IMR-90 (cell line): Measurements from ENCODE around the gene ANO4. TPM values are rescaled to one million over a fixed set of nuclear protein-coding genes. Genes with fewer than 3 reads are reported as not detected.
A peak's percentile ranks its signal among the peaks of the same experiment; 100 is the strongest.

Experiments
- ATAC-seq: fragments of 200-7000 bp; cut with Tn5 transposase; 2 replicates; pipeline ENCODE4 v1.9.1; 2020; ENCODE audit warnings: low read depth, mild to moderate bottlenecking, moderate library complexity
- BruUV-seq: library from RNA; stranded (reverse); fragments of 400-500 nt; replicated peaks from 2 replicates; lab custom pipeline; 2021; lab: Mats Ljungman, UMichigan
- CTCF ChIA-PET: fragments of 300-600 bp; formaldehyde crosslinking; extraction: SDS; loops from one replicate; lab custom pipeline; 2021; ENCODE audit warnings: antibody characterized with exemption; lab: Yijun Ruan, JAX
- POLR2A ChIA-PET: fragments of 300-600 bp; sonication (Branson Sonifier 250); formaldehyde crosslinking; loops from one replicate; lab custom pipeline; 2022; ENCODE audit warnings: antibody characterized with exemption; ENCODE audit not compliant: unreplicated experiment; lab: Charles Lee
- DNase-seq: peaks from one replicate; pipeline ENCODE4 v3.0.0; 2013
- H2AFZ ChIP-seq: replicated peaks from 2 replicates; pipeline ENCODE3; 2013; ENCODE audit warnings: low read length, mild to moderate bottlenecking; ENCODE audit not compliant: poor library complexity
- H2AK5ac ChIP-seq: 2 replicates; pipeline ENCODE4 v1.6.1; 2013; ENCODE audit warnings: low read depth, low read length, inconsistent platforms
- H2AK9ac ChIP-seq: replicated peaks from 2 replicates; pipeline ENCODE3; 2013; ENCODE audit warnings: mild to moderate bottlenecking, low read depth, low read length, moderate library complexity; ENCODE audit not compliant: poor library complexity
- H2BK120ac ChIP-seq: 2 replicates; pipeline ENCODE4 v1.6.1; 2013; ENCODE audit warnings: low read depth, low read length, inconsistent platforms
- H2BK15ac ChIP-seq: 3 replicates; pipeline ENCODE4 v1.6.1; 2013; ENCODE audit warnings: low read depth, low read length, inconsistent platforms
- H2BK20ac ChIP-seq: 2 replicates; pipeline ENCODE4 v1.6.1; 2013; ENCODE audit warnings: low read depth, mild to moderate bottlenecking, inconsistent platforms, low read length, moderate library complexity
- H2BK5ac ChIP-seq: 2 replicates; pipeline ENCODE4 v1.6.1; 2013; ENCODE audit warnings: mild to moderate bottlenecking, low read depth, low read length, inconsistent platforms; ENCODE audit not compliant: poor library complexity, severe bottlenecking
- H3K14ac ChIP-seq: replicated peaks from 2 replicates; pipeline ENCODE4 v1.6.1; 2013; ENCODE audit warnings: low read depth, low read length, inconsistent platforms
- H3K18ac ChIP-seq: 2 replicates; pipeline ENCODE4 v1.6.1; 2013; ENCODE audit warnings: low read depth, low read length, control low read depth
- H3K23ac ChIP-seq: 2 replicates; pipeline ENCODE4 v1.6.1; 2013; ENCODE audit warnings: low read depth, low read length, inconsistent platforms
- H3K27ac ChIP-seq: 2 replicates; pipeline ENCODE4 v1.5.1; 2013; ENCODE audit warnings: mild to moderate bottlenecking, control low read depth, low read length; ENCODE audit not compliant: insufficient read depth
- H3K27me3 ChIP-seq: 2 replicates; pipeline ENCODE4 v1.6.1; 2013; ENCODE audit warnings: low read length; ENCODE audit not compliant: control insufficient read depth, insufficient read depth
- H3K36me3 ChIP-seq: 2 replicates; pipeline ENCODE4 v1.6.1; 2013; ENCODE audit warnings: low read length, mixed read lengths; ENCODE audit not compliant: control insufficient read depth, insufficient read depth
- H3K4ac ChIP-seq: 2 replicates; pipeline ENCODE4 v1.6.1; 2013; ENCODE audit warnings: low read depth, low read length, inconsistent platforms
- H3K4me1 ChIP-seq: 2 replicates; pipeline ENCODE4 v1.6.1; 2013; ENCODE audit warnings: low read length, mixed read lengths; ENCODE audit not compliant: control insufficient read depth, insufficient read depth
- H3K4me2 ChIP-seq: 2 replicates; pipeline ENCODE4 v1.6.1; 2013; ENCODE audit warnings: low read depth, mild to moderate bottlenecking, control low read depth, low read length, moderate library complexity
- H3K4me3 ChIP-seq: 2 replicates; pipeline ENCODE4 v1.5.1; 2013; ENCODE audit warnings: low read depth, mild to moderate bottlenecking, control low read depth, low read length, moderate library complexity; ENCODE audit not compliant: insufficient read depth
- H3K56ac ChIP-seq: 2 replicates; pipeline ENCODE4 v1.6.1; 2013; ENCODE audit warnings: low read length, inconsistent platforms; ENCODE audit not compliant: insufficient read depth; ENCODE audit errors: extremely low read depth
- H3K79me1 ChIP-seq, 2 experiments: 2 replicates each; pipeline ENCODE4 v1.6.1; 2013; ENCODE audit warnings: low read length in 2 of 2, inconsistent platforms in 1 of 2, low read depth in 1 of 2
- H3K9ac ChIP-seq: 2 replicates; pipeline ENCODE4 v1.6.1; 2013; ENCODE audit warnings: low read depth, low read length, control low read depth
- H3K9me1 ChIP-seq: 2 replicates; pipeline ENCODE4 v1.6.1; 2013; ENCODE audit warnings: low read length, inconsistent platforms; ENCODE audit not compliant: insufficient read depth
- H3K9me3 ChIP-seq: 2 replicates; pipeline ENCODE4 v1.6.1; 2013; ENCODE audit warnings: low read length; ENCODE audit not compliant: control insufficient read depth, insufficient read depth
- H4K20me1 ChIP-seq: 2 replicates; pipeline ENCODE4 v1.6.1; 2013; ENCODE audit warnings: low read length, inconsistent platforms; ENCODE audit not compliant: insufficient read depth
- H4K5ac ChIP-seq: 2 replicates; pipeline ENCODE4 v1.6.1; 2013; ENCODE audit warnings: mild to moderate bottlenecking, low read depth, low read length, control low read depth
- H4K8ac ChIP-seq, 2 experiments: 2 replicates each; pipeline ENCODE4 v1.6.1; 2013; ENCODE audit warnings: low read depth in 2 of 2, low read length in 2 of 2, control low read depth in 1 of 2, inconsistent platforms in 1 of 2
- H4K91ac ChIP-seq: 2 replicates; pipeline ENCODE4 v1.6.1; 2013; ENCODE audit warnings: low read depth, low read length, inconsistent platforms; ENCODE audit not compliant: insufficient read depth
- BHLHE40 ChIP-seq: fragments of 150-350 bp; IDR thresholded peaks from 2 replicates; pipeline ENCODE4 v1.6.1; 2016; ENCODE audit warnings: mild to moderate bottlenecking, low read depth, low read length
- CEBPB ChIP-seq: IDR thresholded peaks from 2 replicates; pipeline ENCODE4 v1.6.1; 2012; ENCODE audit warnings: low read depth, low read length, improper control_type of control experiment
- CHD1 ChIP-seq: IDR thresholded peaks from 2 replicates; pipeline ENCODE4 v1.6.1; 2012; ENCODE audit warnings: low read depth, low read length, improper control_type of control experiment
- FOS ChIP-seq: fragments of 150-350 bp; IDR thresholded peaks from 2 replicates; pipeline ENCODE4 v1.6.1; 2016; ENCODE audit warnings: low read depth, low read length
- MAZ ChIP-seq: IDR thresholded peaks from 2 replicates; pipeline ENCODE4 v1.6.1; 2012; ENCODE audit warnings: low read depth, mild to moderate bottlenecking, low read length, improper control_type of control experiment, moderate library complexity, borderline replicate concordance
- NFE2L2 ChIP-seq: fragments of 150-350 bp; IDR thresholded peaks from 2 replicates; pipeline ENCODE4 v1.6.1; 2016; ENCODE audit warnings: low read depth, mild to moderate bottlenecking, low read length
- RAD21 ChIP-seq: IDR thresholded peaks from 2 replicates; pipeline ENCODE4 v1.6.1; 2012; ENCODE audit warnings: low read length, improper control_type of control experiment
- RCOR1 ChIP-seq: IDR thresholded peaks from 2 replicates; pipeline ENCODE4 v1.6.1; 2012; ENCODE audit warnings: mild to moderate bottlenecking, low read length, improper control_type of control experiment; ENCODE audit not compliant: insufficient replicate concordance
- SMC3 ChIP-seq: fragments of 150-350 bp; IDR thresholded peaks from 2 replicates; pipeline ENCODE4 v1.6.1; 2016; ENCODE audit warnings: low read depth, mild to moderate bottlenecking, antibody characterized with exemption, low read length, moderate library complexity
- dilution Hi-C: fragments of 300-500 bp; cut with HindIII; formaldehyde crosslinking; loops from one replicate; pipeline ENCODE4 v1.14.3; 2018; ENCODE audit warnings: low sequenced_read_pairs; ENCODE audit not compliant: unreplicated experiment
- in situ Hi-C: fragments of 300-500 bp; cut with MboI; formaldehyde crosslinking; loops from 3 replicates; pipeline ENCODE4 v1.14.3; 2019; ENCODE audit warnings: low sequenced_read_pairs, inconsistent platforms, mixed read lengths
- intact Hi-C: fragments of 100-400 bp; cut with micrococcal nuclease; formaldehyde crosslinking; loops from 2 replicates; pipeline ENCODE4 v1.10.0; 2022
- polyA plus RNA-seq, 3 experiments: library from polyadenylated mRNA; depleted of rRNA; stranded (reverse); fragments of >200 nt; gene quantifications; 2 replicates each; pipeline ENCODE4 v1.2.3, GENCODE V29; 2012; ENCODE audit warnings: low replicate concordance in 1 of 3
- total RNA-seq: library from RNA; depleted of rRNA; stranded (reverse); fragments of >200 nt; gene quantifications from 2 replicates; pipeline ENCODE4 v1.2.3, GENCODE V29; 2012
- TF ChIP-seq, protein P1 (sequence below): fragments of 150-350 bp; IDR thresholded peaks from 2 replicates; pipeline ENCODE4 v1.6.1; 2016; ENCODE audit warnings: low read depth, mild to moderate bottlenecking, low read length, moderate library complexity, borderline replicate concordance
- TF ChIP-seq, protein P2 (sequence below): fragments of 150-350 bp; IDR thresholded peaks from 2 replicates; pipeline ENCODE4 v1.6.1; 2017; ENCODE audit warnings: mild to moderate bottlenecking, antibody characterized with exemption, low read length, low read depth

ANO4 gene
- total and polyA plus RNA-seq, 2 of the 4 experiments (the other 2 are of a cell fraction): 4.7 to 10.2 TPM

DNA sequence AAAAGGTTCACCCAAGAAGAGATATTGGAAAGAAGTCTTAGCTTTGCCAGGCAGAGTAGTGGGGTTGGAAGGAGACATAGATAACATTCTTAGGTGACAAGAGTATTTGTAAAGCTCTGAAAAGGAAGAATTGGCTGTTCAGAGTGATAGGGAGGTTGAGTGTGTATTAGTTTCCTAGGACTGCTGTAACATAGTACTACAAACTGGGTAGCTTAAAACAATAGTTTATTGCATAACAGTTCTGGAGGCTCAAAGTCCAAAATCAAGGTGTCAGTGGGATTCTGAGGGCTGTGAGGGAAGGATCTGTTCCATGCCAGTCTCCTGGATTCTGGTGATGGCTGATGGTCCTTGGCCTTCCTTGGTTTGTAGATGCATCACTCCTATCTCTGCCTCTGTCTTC lies 258.6 kb downstream of the ANO4 start:
- POLR2A ChIA-PET: no interaction called here
- Histone ChIP-seq H3K27ac (no peak overlapping the region), H3K4me3 (no peak overlapping the region), H3K4me1 (peaks cover 4% of the 10 kb centered on the region), H3K4me2 (no peak overlapping the region), H3K9me1 (no peaks in the 10 kb centered on the region; the same call in 1 of the 2 replicates), H3K79me1 (no peaks in the 10 kb centered on the region), H2BK20ac (0 out of 2 replicates have a peak overlapping the region, but pooled peaks have one; percentile 20), H2BK120ac (no peak overlapping the region), H3K4ac (no peak overlapping the region), H4K8ac (no peak overlapping the region), H3K36me3 (peaks cover 2% of the 10 kb centered on the region), H2AK5ac (no peak overlapping the region), H4K5ac (no peak overlapping the region; the same call in 1 of the 2 replicates), H2AK9ac (no peak overlapping the region), H2AFZ (no peak overlapping the region), H4K20me1 (no peaks in the 10 kb centered on the region), H3K56ac (no peak overlapping the region), H2BK5ac (no peak overlapping the region), H2BK15ac (0 out of 3 replicates have a peak overlapping the region, but pooled peaks have one; percentile 36), H3K18ac (no peak overlapping the region; the same call in 1 of the 2 replicates), H3K9me3 (no peaks in the 10 kb centered on the region), H3K27me3 (no peaks in the 10 kb centered on the region), H4K91ac (no peak overlapping the region), H3K23ac (no peak overlapping the region), H3K14ac (no peak overlapping the region), H3K9ac (no peak overlapping the region)
- intact Hi-C loops: no loop called here
- TF ChIP-seq CHD1: no peak
- no peak for TF ChIP-seq MAZ
- TF ChIP-seq RAD21: no peak
- no peak for TF ChIP-seq SMC3
- TF ChIP-seq, protein P1, sequence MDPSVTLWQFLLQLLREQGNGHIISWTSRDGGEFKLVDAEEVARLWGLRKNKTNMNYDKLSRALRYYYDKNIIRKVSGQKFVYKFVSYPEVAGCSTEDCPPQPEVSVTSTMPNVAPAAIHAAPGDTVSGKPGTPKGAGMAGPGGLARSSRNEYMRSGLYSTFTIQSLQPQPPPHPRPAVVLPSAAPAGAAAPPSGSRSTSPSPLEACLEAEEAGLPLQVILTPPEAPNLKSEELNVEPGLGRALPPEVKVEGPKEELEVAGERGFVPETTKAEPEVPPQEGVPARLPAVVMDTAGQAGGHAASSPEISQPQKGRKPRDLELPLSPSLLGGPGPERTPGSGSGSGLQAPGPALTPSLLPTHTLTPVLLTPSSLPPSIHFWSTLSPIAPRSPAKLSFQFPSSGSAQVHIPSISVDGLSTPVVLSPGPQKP: no peak
- no peak for TF ChIP-seq BHLHE40
- no peak for TF ChIP-seq CEBPB
- TF ChIP-seq, protein P2, sequence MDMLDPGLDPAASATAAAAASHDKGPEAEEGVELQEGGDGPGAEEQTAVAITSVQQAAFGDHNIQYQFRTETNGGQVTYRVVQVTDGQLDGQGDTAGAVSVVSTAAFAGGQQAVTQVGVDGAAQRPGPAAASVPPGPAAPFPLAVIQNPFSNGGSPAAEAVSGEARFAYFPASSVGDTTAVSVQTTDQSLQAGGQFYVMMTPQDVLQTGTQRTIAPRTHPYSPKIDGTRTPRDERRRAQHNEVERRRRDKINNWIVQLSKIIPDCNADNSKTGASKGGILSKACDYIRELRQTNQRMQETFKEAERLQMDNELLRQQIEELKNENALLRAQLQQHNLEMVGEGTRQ: no peak
- TF ChIP-seq NFE2L2: no peak
- TF ChIP-seq FOS: no peak
- no peak for TF ChIP-seq RCOR1
- dilution Hi-C loops: no loop called here
- in situ Hi-C loops: no loop called here
- BruUV-seq: no TSS peak
- DNase-seq: no peak
- CTCF ChIA-PET: no interaction called here
- no peak for ATAC-seq
